Measurements from ENCODE around the gene TFF3. TPM values are rescaled to one million over a fixed set of nuclear protein-coding genes. Genes with fewer than 3 reads are reported as not detected.

The TFF3 gene
- total RNA-seq, 4 donors from 2014 or later = 164 to 2,581 (median 367) TPM

DNA sequence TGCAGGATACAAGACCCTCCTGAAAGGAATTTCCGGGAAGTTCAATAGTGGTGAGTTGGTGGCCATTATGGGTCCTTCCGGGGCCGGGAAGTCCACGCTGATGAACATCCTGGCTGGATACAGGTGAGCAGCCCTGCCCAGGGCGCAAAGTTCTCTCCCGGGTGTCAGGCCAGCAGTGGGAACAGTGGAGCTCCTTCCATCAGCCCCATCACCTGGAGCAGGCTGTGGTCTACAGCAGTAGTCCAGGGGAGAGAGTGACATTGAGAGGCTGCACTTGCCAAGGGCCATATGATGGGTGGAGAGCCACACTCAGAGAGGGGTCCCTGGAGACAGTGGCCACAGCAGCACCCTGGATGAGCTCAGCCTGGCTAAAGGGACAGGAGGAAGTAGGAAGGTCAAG lies 44.1 kb downstream of the TFF3 start:
- Histone ChIP-seq H3K27ac (no peak overlapping the region), H3K9me3 (no peaks in the 10 kb centered on the region), H3K36me3 (peaks cover 0 to 3% (median 0%) of the 10 kb centered on the region in 4 donors), H3K4me1 (peaks cover 0 to 7% (median 0%) of the 10 kb centered on the region in 4 donors), H3K4me3 (no peak overlapping the region), H3K27me3 (no peaks in the 10 kb centered on the region)
- WGBS, 2 donors (ENCODE audit: low coverage in 1 of 2) = 90% methylated on average over 6 of the region's 6 CpGs; no CpG with 5 or more reads in 1 of the 2 donors
- intact Hi-C loops (cut with DNase I; ENCODE audit: low total_unique reads) = no loop called here
- TF ChIP-seq POLR2AphosphoS5 (IDR thresholded peaks at IDR 0.05) (no peak), CTCF (IDR thresholded peaks at IDR 0.05) (no peak), EP300 (IDR thresholded peaks at IDR 0.05; ENCODE audit: low read depth) (no peak), POLR2A (IDR thresholded peaks at IDR 0.05) (no peak)
- in situ Hi-C loops (cut with MboI; ENCODE audit: low pct_ligation_motif_present in 1 of 4, low pct_unique_long_range_greater_than_20kb in 1 of 4, low sequenced_read_pairs in 3 of 4) = no loop called here
- no peak for DNase-seq

GRCh38 chr21:42269386-42269785 lies 45.8 kb downstream of the TFF3 start:
- TF ChIP-seq EP300 (IDR thresholded peaks at IDR 0.05; ENCODE audit: low read depth) (no peak), POLR2A (IDR thresholded peaks at IDR 0.05) (no peak), CTCF (IDR thresholded peaks at IDR 0.05) (no peak), POLR2AphosphoS5 (IDR thresholded peaks at IDR 0.05) (no peak)
- 89% methylated on average over 9 of the region's 10 CpGs; no CpG with 5 or more reads in 1 of the 2 donors for WGBS, 2 donors (ENCODE audit: low coverage in 1 of 2)
- Histone ChIP-seq H3K4me1 (peaks cover 0 to 7% (median 0%) of the 10 kb centered on the region in 4 donors), H3K9me3 (no peaks in the 10 kb centered on the region), H3K27me3 (no peaks in the 10 kb centered on the region), H3K4me3 (no peak overlapping the region), H3K36me3 (peaks cover 0 to 3% (median 0%) of the 10 kb centered on the region in 4 donors), H3K27ac (no peak overlapping the region)
- in situ Hi-C loops (cut with MboI; ENCODE audit: low pct_ligation_motif_present in 1 of 4, low pct_unique_long_range_greater_than_20kb in 1 of 4, low sequenced_read_pairs in 3 of 4) = loop anchor here in 1 of 4 donors (10.0 kb wide), 1 partner anchor 125 kb away; no protein-coding TSS in a partner anchor
- no peak for DNase-seq
- intact Hi-C loops (cut with DNase I; ENCODE audit: low total_unique reads) = no loop called here

- WGBS, 2 donors (ENCODE audit: low coverage in 1 of 2) = 40 to 92% methylated on average over 2 to 7 of the region's 7 CpGs
- intact Hi-C loops (cut with DNase I; ENCODE audit: low total_unique reads) = no loop called here
- TF ChIP-seq POLR2A (IDR thresholded peaks at IDR 0.05) = no peak
Measured at GRCh38 chr21:42266971-42267556, 48.1 kb downstream of the TFF3 start.

DNA sequence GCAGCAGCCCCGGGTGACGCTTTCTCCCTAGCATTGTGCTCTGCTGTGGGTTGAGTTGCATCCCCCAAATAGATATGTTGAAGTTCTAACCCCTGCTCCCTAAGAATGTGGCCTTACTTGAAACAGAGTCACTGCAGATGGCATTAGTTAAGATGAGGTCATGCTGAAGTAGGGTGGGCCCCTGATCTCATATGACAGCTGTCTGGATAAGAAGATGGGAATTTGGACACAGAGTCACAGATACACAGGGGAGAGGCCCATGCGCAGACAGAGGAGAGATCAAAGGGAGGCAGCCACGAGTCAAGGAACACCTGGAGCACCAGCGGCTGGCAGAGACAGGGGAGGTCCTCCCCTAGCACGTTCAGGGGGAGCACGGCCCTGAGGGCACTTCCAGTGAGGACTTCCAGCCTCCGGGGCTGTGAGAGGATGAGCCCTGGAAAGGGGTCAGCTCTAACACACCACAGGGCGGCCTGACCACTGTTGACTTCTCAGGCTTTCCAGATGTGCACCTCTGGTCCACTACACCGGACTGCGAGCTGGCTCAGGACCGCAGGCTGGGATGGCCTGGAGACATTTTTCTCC lies 49.9 kb downstream of the TFF3 start:
- WGBS, 2 donors (ENCODE audit: low coverage in 1 of 2) = 81% methylated on average over 11 of the region's 12 CpGs; no CpG with 5 or more reads in 1 of the 2 donors
- Histone ChIP-seq H3K36me3 (no peaks in the 10 kb centered on the region), H3K9me3 (no peaks in the 10 kb centered on the region), H3K27me3 (no peaks in the 10 kb centered on the region), H3K4me3 (no peak overlapping the region), H3K4me1 (peaks cover 0 to 31% (median 8%) of the 10 kb centered on the region in 4 donors), H3K27ac (no peak overlapping the region)
- in situ Hi-C loops (cut with MboI; ENCODE audit: low pct_ligation_motif_present in 1 of 4, low pct_unique_long_range_greater_than_20kb in 1 of 4, low sequenced_read_pairs in 3 of 4) (loop anchor here in 1 of 4 donors (10.0 kb wide), 1 partner anchor 121 kb away; no protein-coding TSS in a partner anchor), intact Hi-C loops (cut with DNase I; ENCODE audit: low total_unique reads) (no loop called here)
- TF ChIP-seq POLR2AphosphoS5 (IDR thresholded peaks at IDR 0.05) (no peak), POLR2A (IDR thresholded peaks at IDR 0.05) (no peak), CTCF (IDR thresholded peaks at IDR 0.05) (no peak), EP300 (IDR thresholded peaks at IDR 0.05; ENCODE audit: low read depth) (no peak)
- DNase-seq = no peak

More at GRCh38 chr21:42266971-42267556, 48.1 kb downstream of the TFF3 start:
- DNase-seq = no peak
- Histone ChIP-seq H3K27me3 (no peaks in the 10 kb centered on the region), H3K4me1 (peaks cover 0 to 21% (median 8%) of the 10 kb centered on the region in 4 donors), H3K9me3 (no peaks in the 10 kb centered on the region), H3K36me3 (no peaks in the 10 kb centered on the region), H3K27ac (no peak overlapping the region), H3K4me3 (no peak overlapping the region)
- in situ Hi-C loops (cut with MboI; ENCODE audit: low pct_ligation_motif_present in 1 of 4, low pct_unique_long_range_greater_than_20kb in 1 of 4, low sequenced_read_pairs in 3 of 4) = loop anchor here in 1 of 4 donors (10.0 kb wide), 1 partner anchor 122 kb away; no protein-coding TSS in a partner anchor

Measured in transverse colon (tissue), 4 donors.